Erythroblast (primary cell): ENCODE results near the gene CALHM2.

Experiments
- GATA1 ChIP-seq: IDR thresholded peaks from 2 replicates; pipeline ENCODE4 v1.6.1; 2011; ENCODE audit warnings: low read depth, mild to moderate bottlenecking, control low read depth, low read length, moderate library complexity
- POLR2A ChIP-seq: IDR thresholded peaks from 2 replicates; pipeline ENCODE4 v1.6.1; 2011; ENCODE audit warnings: mild to moderate bottlenecking, low read length

DNA sequence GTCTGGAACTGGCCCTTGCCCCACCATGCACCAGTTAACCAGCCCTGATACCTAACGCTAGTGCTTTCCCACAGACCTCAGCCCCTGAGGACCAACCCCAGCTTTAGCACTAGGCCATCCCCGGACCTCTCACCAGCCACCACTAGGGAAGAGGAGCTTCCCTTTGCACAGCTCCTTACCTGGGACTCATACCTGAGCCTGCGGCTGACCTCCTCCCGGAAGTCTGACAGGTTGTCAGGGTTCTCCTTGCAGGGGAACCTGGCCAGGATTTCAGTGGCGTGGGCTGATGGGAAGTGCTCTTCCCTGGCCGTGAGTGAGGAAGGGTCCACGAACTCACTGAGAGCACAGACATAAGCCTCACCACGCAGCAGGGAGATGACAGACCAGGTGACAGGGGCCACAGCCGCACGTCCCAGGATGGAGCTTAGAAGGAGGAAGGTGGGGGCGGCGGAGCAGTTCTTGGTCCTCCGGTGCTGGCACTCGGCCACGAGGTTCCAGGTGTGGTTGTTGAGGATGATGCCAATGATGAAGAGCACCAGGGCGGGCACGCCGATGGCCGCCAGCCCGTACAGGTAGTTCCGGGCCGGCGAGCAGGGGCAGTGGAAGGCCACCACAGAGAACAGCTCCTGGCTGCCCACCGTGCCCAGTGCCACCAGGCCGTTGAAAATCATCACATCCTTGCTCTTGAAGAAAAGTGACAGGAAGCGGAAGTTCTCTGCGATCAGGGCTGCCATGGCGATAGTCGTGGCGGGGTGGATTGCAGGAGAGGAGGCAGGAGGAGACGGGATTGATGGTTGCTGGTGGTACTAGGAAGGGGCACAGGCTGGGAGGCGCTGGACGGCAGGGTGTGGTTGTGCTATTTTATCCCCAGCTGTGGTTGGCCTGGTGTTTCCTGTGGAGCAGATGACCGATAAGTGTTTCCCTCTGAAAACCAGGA, 2.7 kb downstream of the CALHM2 start:
- TF ChIP-seq POLR2A, result no peak
- no peak for TF ChIP-seq GATA1
